ENCODE results near the gene CYP8B1.

- TF ChIP-seq CTCF (IDR thresholded peaks at IDR 0.05), result no peak
- no peak for TF ChIP-seq POLR2AphosphoS5 (IDR thresholded peaks at IDR 0.05)
- no peak for TF ChIP-seq POLR2A (IDR thresholded peaks at IDR 0.05)
Observed at GRCh38 chr3:42872718-42873117, 3.0 kb downstream of the CYP8B1 start.

Measured in prostate gland (tissue), 2 donors.